Omental fat pad (tissue), 4 donors: ENCODE measurements around the gene AKNA. TPM values are rescaled to one million over a fixed set of nuclear protein-coding genes. Genes with fewer than 3 reads are reported as not detected.
A peak's percentile ranks its signal among the peaks of the same experiment; 100 is the strongest.

Source experiments
- ATAC-seq: fragments of 150-250 bp; one replicate; pipeline ENCODE4 v1.9.1; 2016; ENCODE audit warnings: mild to moderate bottlenecking, moderate library complexity; ENCODE audit not compliant: low FRiP score
- DNase-seq: peaks from one replicate; pipeline ENCODE4 v3.0.0-alpha.2; 2019; ENCODE audit warnings: low spot score
- total RNA-seq, 4 donors: library from RNA; depleted of rRNA; stranded (reverse); fragments of >200 nt; gene quantifications; one replicate each; pipeline ENCODE4 v1.1.0, GENCODE V29; 2016
- TF ChIP-seq, protein P1 (sequence below), 3 donors: fragments of 450-650 bp; IDR thresholded peaks; one replicate each; pipeline ENCODE4 v1.5.1; 2016 to 2017; ENCODE audit warnings: antibody characterized with exemption in 3 of 3, mild to moderate bottlenecking in 3 of 3, moderate library complexity in 2 of 3

Gene AKNA
- total RNA-seq, 4 donors from 2014 or later, result 22.6 to 86.1 (median 71.5) TPM

DNA sequence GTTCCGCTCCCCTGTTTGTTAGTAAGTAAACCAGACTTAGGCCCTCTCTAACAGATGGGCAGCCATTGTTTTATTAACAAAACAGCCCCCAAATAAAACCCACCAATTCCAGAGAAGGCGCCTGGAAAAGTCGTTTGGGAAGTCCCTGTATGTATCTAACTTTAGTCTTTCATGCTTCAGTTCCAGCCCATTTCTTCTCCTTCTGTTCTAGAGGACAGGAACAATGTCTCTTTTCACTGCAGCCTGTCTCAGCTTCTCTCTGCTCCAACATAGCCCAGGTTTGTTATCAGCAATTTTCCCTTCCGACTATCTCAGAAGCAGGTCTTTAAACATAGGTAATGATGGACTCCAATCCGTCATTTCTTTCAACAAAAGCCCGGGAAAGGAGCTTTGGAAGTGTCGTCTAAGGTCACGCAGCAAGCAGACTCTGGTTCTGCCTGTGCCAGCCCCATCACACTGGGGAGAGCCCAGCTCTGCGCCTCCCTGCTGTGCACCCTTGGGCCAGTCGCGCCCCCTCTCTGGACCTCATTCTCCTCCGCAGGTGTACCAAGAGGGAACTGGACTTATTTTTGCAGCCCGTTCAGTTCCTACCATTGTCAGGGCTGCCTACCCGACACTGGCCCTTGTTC lies 9.6 kb upstream of the AKNA start:
- TF ChIP-seq, protein P1, sequence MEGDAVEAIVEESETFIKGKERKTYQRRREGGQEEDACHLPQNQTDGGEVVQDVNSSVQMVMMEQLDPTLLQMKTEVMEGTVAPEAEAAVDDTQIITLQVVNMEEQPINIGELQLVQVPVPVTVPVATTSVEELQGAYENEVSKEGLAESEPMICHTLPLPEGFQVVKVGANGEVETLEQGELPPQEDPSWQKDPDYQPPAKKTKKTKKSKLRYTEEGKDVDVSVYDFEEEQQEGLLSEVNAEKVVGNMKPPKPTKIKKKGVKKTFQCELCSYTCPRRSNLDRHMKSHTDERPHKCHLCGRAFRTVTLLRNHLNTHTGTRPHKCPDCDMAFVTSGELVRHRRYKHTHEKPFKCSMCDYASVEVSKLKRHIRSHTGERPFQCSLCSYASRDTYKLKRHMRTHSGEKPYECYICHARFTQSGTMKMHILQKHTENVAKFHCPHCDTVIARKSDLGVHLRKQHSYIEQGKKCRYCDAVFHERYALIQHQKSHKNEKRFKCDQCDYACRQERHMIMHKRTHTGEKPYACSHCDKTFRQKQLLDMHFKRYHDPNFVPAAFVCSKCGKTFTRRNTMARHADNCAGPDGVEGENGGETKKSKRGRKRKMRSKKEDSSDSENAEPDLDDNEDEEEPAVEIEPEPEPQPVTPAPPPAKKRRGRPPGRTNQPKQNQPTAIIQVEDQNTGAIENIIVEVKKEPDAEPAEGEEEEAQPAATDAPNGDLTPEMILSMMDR (IDR thresholded peaks at IDR 0.05), result no peak
- ATAC-seq, result peak; percentile 8

DNA sequence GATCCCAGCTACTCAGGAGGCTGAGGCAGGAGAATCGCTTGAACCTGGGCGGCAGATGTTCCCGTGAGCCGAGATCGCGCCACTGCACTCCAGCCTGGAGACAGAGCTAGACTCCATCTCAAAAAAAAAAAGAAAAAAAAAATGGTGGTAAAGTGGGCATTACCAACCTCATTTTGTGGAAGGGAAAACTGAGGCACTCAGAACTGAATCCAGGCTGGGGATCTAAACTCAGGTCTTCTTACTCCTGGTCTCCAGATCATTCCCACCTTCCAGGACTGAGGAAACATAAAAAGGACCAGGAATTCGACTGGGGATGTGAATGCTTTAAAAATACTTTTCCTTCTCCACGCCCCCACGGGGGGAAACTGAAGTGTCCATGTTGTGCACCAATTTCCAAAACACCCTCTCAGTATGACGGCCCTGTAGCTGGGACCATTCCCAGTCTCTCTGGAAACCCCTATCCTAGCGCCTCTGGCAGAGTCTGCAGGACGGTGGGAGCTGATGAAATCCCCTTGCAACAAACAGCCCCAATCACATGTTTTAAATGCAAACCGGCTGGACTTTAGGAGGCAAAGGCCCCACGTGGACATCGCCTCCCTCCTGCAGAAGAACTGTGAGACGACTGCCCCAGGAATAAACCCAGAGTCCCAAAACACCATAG lies 8.9 kb upstream of the AKNA start:
- ATAC-seq (no peak), DNase-seq (no peak)
- TF ChIP-seq, protein P1 (IDR thresholded peaks at IDR 0.05), result no peak

More for the DNA sequence above, 9.6 kb upstream of the AKNA start:
- no peak for DNase-seq

DNA sequence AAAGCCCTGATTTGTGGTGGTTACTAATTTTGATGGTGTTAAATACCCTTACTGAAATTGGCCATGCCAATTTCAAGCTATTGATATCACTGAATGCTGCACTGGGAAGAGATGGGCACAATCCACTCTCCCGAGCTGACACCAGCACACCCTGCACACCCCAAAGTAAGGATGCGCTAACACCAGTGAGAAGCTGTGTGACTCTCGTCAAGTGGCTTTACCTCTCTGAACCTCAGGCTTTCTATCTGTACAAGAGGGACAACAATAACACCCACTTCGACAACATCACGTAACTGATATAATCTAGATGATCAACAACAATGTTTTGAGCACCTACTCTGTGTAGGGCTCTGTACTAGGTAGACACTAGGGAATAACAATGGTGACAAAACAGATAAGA lies 8.0 kb upstream of the AKNA start:
- TF ChIP-seq, protein P1 (IDR thresholded peaks at IDR 0.05), result no peak
- DNase-seq (no peak), ATAC-seq (no peak)

DNA sequence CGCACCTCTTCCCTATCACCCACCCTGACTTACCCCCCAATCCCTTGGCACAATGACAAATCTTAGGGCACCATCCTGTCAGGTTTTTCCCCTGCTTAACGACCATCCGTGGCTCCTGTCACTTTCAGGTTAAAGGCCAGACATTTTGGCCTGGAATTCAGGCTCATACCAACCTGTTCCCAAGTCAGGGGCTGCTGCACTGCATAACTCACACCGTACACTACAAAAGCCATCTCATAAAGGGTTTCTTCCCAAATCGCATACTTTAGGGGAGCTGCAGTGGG lies 7.5 kb upstream of the AKNA start:
- no peak for DNase-seq
- TF ChIP-seq, protein P1 (IDR thresholded peaks at IDR 0.05), result no peak
- ATAC-seq, result no peak

DNA sequence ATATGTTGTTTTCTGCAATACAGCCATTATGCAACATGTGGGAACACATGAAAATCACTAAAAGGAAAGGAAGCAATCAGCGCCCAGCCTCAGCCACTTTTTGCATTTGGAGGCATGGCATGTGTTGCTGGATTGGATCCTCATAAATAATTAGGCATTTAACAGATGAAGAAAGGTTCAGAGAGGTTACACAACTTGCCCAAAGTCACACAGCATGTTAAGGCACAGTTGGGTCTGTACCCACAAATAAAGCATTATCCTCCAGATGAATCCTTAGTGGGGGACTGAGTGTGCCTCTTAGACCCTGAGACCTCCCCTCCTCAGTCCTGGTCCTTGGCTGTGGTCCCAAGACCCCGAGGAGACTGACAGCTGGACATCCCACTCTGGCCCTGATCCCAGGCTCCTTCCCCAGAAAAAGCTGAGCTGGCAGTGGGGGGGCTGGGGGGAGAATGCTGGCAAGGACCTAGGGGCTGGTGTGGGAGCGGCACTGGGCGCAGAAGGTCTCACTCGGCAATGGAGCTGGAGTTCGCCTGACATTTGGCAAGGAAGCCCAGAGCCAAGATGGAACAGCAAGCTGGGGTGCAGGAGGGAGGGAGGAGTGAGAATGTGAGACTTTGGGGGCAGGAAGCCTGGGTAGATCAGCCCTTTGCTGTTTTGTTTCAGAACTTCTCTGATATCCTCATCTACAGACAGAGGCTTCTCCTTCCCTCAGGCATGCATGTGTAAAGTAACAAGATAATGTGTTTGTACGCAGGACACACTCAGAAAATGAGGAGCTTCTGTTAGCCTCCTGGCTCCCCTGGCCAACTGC lies 6.9 kb upstream of the AKNA start:
- TF ChIP-seq, protein P1 (IDR thresholded peaks at IDR 0.05), result no peak
- DNase-seq (no peak), ATAC-seq (no peak)

DNA sequence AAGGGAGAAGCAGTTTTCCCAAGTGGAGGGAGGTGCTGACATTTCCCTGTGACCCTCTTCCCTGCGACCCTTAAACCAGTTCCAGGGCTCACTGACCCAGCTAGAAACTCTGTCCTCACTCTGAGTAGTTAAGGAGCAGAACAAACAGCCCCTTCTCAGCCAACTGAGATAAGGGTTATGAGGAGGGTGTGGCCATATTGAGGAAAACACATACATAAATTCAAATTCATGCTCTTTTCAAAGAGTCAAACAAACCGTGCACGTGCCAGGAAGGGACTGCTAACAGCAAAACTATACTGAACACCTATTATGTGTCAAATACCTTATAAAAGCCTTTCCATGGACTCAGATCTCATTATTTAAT lies 4.9 kb upstream of the AKNA start:
- DNase-seq (no peak), ATAC-seq (peak; percentile 33)
- TF ChIP-seq, protein P1 (IDR thresholded peaks at IDR 0.05), result no peak
